Liver (tissue), 9 donors: Measurements from ENCODE around the gene PDE4B. TPM values are rescaled to one million over a fixed set of nuclear protein-coding genes. Genes with fewer than 3 reads are reported as not detected.

Experiments
- DNase-seq: peaks from one replicate; pipeline ENCODE4 v3.0.0-alpha.2; 2017; ENCODE audit warnings: low spot score
- H3K27ac ChIP-seq, 2 donors: one replicate each; pipeline ENCODE4 v1.7.0; 2013; ENCODE audit warnings: inconsistent platforms in 2 of 2, low read length in 2 of 2, control low read depth in 1 of 2, low read depth in 1 of 2, mild to moderate bottlenecking in 1 of 2
- H3K27me3 ChIP-seq, 4 donors: one replicate each; pipeline versions ENCODE4 v1.6.1 to v1.7.0; 2013; ENCODE audit warnings: low read length in 3 of 4, inconsistent platforms in 1 of 4, mild to moderate bottlenecking in 1 of 4, moderate library complexity in 1 of 4; ENCODE audit not compliant: control insufficient read depth in 4 of 4, insufficient read depth in 4 of 4
- H3K36me3 ChIP-seq, 4 donors: one replicate each; pipeline versions ENCODE4 v1.6.1 to v1.7.0; 2013; ENCODE audit warnings: low read length in 3 of 4, mild to moderate bottlenecking in 3 of 4, low read depth in 1 of 4, moderate library complexity in 1 of 4; ENCODE audit not compliant: control insufficient read depth in 4 of 4, insufficient read depth in 3 of 4
- H3K4me1 ChIP-seq, 4 donors: one replicate each; pipeline versions ENCODE4 v1.6.1 to v1.7.0; 2013; ENCODE audit warnings: low read length in 3 of 4, mild to moderate bottlenecking in 3 of 4, moderate library complexity in 1 of 4; ENCODE audit not compliant: control insufficient read depth in 4 of 4, insufficient read depth in 4 of 4
- H3K4me3 ChIP-seq, 3 donors: one replicate each; pipeline versions ENCODE4 v1.6.1 to v1.7.0; 2013; ENCODE audit warnings: low read length in 3 of 3, control low read depth in 1 of 3, low read depth in 1 of 3, mild to moderate bottlenecking in 1 of 3
- H3K9ac ChIP-seq, 2 donors: one replicate each; pipeline ENCODE4 v1.7.0; 2013; ENCODE audit warnings: low read length in 2 of 2, mild to moderate bottlenecking in 2 of 2, moderate library complexity in 2 of 2, control low read depth in 1 of 2, low read depth in 1 of 2
- H3K9me3 ChIP-seq, 4 donors: one replicate each; pipeline versions ENCODE4 v1.6.1 to v1.7.0; 2013; ENCODE audit warnings: low read length in 3 of 4; ENCODE audit not compliant: control insufficient read depth in 4 of 4
- ATF3 ChIP-seq: IDR thresholded peaks from 2 replicates; pipeline ENCODE4 v1.6.1; 2016; ENCODE audit warnings: antibody characterized with exemption
- CTCF ChIP-seq: fragments of 150-350 bp; IDR thresholded peaks from 2 replicates; pipeline ENCODE4 v1.5.1; 2017; ENCODE audit warnings: improper control_type of control experiment, low read depth, low read length; ENCODE audit not compliant: missing input control
- EGR1 ChIP-seq, 2 donors: IDR thresholded peaks; 2 replicates each; pipeline ENCODE4 v1.6.1; 2016 to 2018; ENCODE audit warnings: antibody characterized with exemption in 2 of 2, low read depth in 2 of 2
- FOXA2 ChIP-seq: IDR thresholded peaks from 2 replicates; pipeline ENCODE4 v1.6.1; 2016; ENCODE audit warnings: antibody characterized with exemption
- GABPA ChIP-seq, 2 donors: IDR thresholded peaks in 1 of 2; conservative IDR thresholded peaks in 1 of 2; 2 replicates each; pipeline ENCODE4 v1.6.1; 2016; ENCODE audit warnings: antibody characterized with exemption in 2 of 2, mild to moderate bottlenecking in 1 of 2, moderate library complexity in 1 of 2
- HNF4A ChIP-seq, 2 donors: conservative IDR thresholded peaks; 2 replicates each; pipeline ENCODE4 v1.6.1; 2016; ENCODE audit warnings: antibody characterized with exemption in 2 of 2, mild to moderate bottlenecking in 2 of 2
- HNF4G ChIP-seq: IDR thresholded peaks from 2 replicates; pipeline ENCODE4 v1.6.1; 2016; ENCODE audit warnings: antibody characterized with exemption
- JUND ChIP-seq, 2 donors: IDR thresholded peaks; 2 replicates each; pipeline ENCODE4 v1.6.1; 2016; ENCODE audit warnings: antibody characterized with exemption in 2 of 2
- MAX ChIP-seq: IDR thresholded peaks from 2 replicates; pipeline ENCODE4 v1.6.1; 2016; ENCODE audit warnings: antibody characterized with exemption
- NR2F2 ChIP-seq: IDR thresholded peaks from 2 replicates; pipeline ENCODE4 v1.6.1; 2016; ENCODE audit warnings: antibody characterized with exemption
- RAD21 ChIP-seq, 2 donors: IDR thresholded peaks; 2 replicates each; pipeline ENCODE4 v1.6.1; 2016; ENCODE audit warnings: antibody characterized with exemption in 2 of 2, mild to moderate bottlenecking in 2 of 2
- REST ChIP-seq: IDR thresholded peaks from 2 replicates; pipeline ENCODE4 v1.6.1; 2016; ENCODE audit warnings: antibody characterized with exemption, mild to moderate bottlenecking
- RXRA ChIP-seq, 2 donors: IDR thresholded peaks; 2 replicates each; pipeline ENCODE4 v1.6.1; 2017 to 2018; ENCODE audit warnings: antibody characterized with exemption in 2 of 2, mild to moderate bottlenecking in 1 of 2
- TAF1 ChIP-seq: conservative IDR thresholded peaks from 2 replicates; pipeline ENCODE4 v1.6.1; 2016; ENCODE audit warnings: antibody characterized with exemption, mild to moderate bottlenecking
- ZBTB33 ChIP-seq: IDR thresholded peaks from 2 replicates; pipeline ENCODE4 v1.6.1; 2016; ENCODE audit warnings: antibody characterized with exemption
- WGBS: extraction: QIAGEN DNeasy Blood & Tissue Kit; methylation state at CpG from one replicate; pipeline ENCODE4 v1.1.7; 2013; 5-methylcytosine and 5-hydroxymethylcytosine counted together
- polyA plus RNA-seq, 2 donors: library from polyadenylated mRNA; stranded (reverse) in 1 of 2; unstranded in 1 of 2; fragments of 200-250 nt in 1 of 2; fragments of >200 nt in 1 of 2; fragmentation: Nextera tagmentation in 1 of 2; extraction: Ambion mirVana in 1 of 2; gene quantifications; one replicate each; pipeline versions ENCODE4 v1.2.1 to v1.2.3, GENCODE V29; 2013 to 2015
- total RNA-seq, 2 donors: library from RNA; depleted of rRNA; stranded (reverse); fragments of >200 nt; gene quantifications; one replicate each; pipeline ENCODE4 v1.2.3, GENCODE V29; 2014
- donor health status: healthy.
- donor health status: healthy.
- donor health status: healthy.
- donor health status: healthy.
- donor health status: healthy.

Gene PDE4B
- total and polyA plus RNA-seq, 4 donors: 1.9 to 3.9 (median 2.7) TPM

GRCh38 chr1:66285618-66286270, 493.0 kb downstream of the PDE4B start:
- no peak for DNase-seq
- Histone ChIP-seq H3K27ac (no peak overlapping the region), H3K27me3 (no peaks in the 10 kb centered on the region), H3K9ac (no peak overlapping the region), H3K4me1 (no peaks in the 10 kb centered on the region), H3K36me3 (no peaks in the 10 kb centered on the region), H3K9me3 (no peaks in the 10 kb centered on the region), H3K4me3 (no peak overlapping the region)
- 67% methylated on average over 2 of the region's 2 CpGs for WGBS
- no peak for TF ChIP-seq RXRA (IDR thresholded peaks at IDR 0.05)
- TF ChIP-seq GABPA (IDR thresholded peaks at IDR 0.05 in 1 of 2, conservative IDR thresholded peaks at IDR 0.05 in 1 of 2): no peak
- no peak for TF ChIP-seq ZBTB33
- no peak for TF ChIP-seq JUND (IDR thresholded peaks at IDR 0.05)
- TF ChIP-seq MAX: no peak
- TF ChIP-seq NR2F2: no peak
- TF ChIP-seq TAF1: no peak
- TF ChIP-seq ATF3: no peak
- no peak for TF ChIP-seq HNF4G

GRCh38 chr1:66286307-66286706, 493.6 kb downstream of the PDE4B start:
- Histone ChIP-seq H3K36me3 (no peaks in the 10 kb centered on the region), H3K9ac (no peak overlapping the region), H3K27ac (no peak overlapping the region), H3K4me1 (no peaks in the 10 kb centered on the region), H3K9me3 (no peaks in the 10 kb centered on the region), H3K27me3 (no peaks in the 10 kb centered on the region), H3K4me3 (no peak overlapping the region)
- no peak for DNase-seq
- no peak for TF ChIP-seq HNF4A (conservative IDR thresholded peaks at IDR 0.05)
- no peak for TF ChIP-seq EGR1 (IDR thresholded peaks at IDR 0.05; ENCODE audit: low read depth in 2 of 2)
- no peak for TF ChIP-seq CTCF
- TF ChIP-seq JUND (IDR thresholded peaks at IDR 0.05): no peak
- no peak for TF ChIP-seq HNF4G
- TF ChIP-seq FOXA2: no peak
- TF ChIP-seq RXRA (IDR thresholded peaks at IDR 0.05): no peak
- TF ChIP-seq RAD21 (IDR thresholded peaks at IDR 0.05): no peak
- no peak for TF ChIP-seq ATF3
- no peak for TF ChIP-seq REST
- no peak for TF ChIP-seq MAX
